Measurements from ENCODE around the gene EVX2. TPM values are rescaled to one million over a fixed set of nuclear protein-coding genes. Genes with fewer than 3 reads are reported as not detected.

Gene EVX2
- total RNA-seq, 1 experiment from 2014 or later = not detected

- intact Hi-C loops (cut with micrococcal nuclease) = no loop called here
These were observed 19.8 kb downstream of the EVX2 start for GRCh38 chr2:176063958-176064357.

GRCh38 chr2:176056406-176056805, 27.4 kb downstream of the EVX2 start:
- no peaks in the 10 kb centered on the region for H3F3A ChIP-seq (ENCODE audit: low read length, unreplicated experiment)
- no TSS peak for BruUV-seq (replicated peaks)
- DNase-seq (no peak), ATAC-seq (no peak)
- CTCF ChIA-PET = no interaction called here
- H3K4me2 ChIP-seq (ENCODE audit: low read length) = no peak overlapping the region
- no peaks in the 10 kb centered on the region for H3K79me2 ChIP-seq (ENCODE audit: low read length)
- H3K4me3 ChIP-seq (ENCODE audit: low read length) = no peak overlapping the region
- peaks cover 56% of the 10 kb centered on the region for H3K27me3 ChIP-seq (ENCODE audit: low read length)
- no peaks in the 10 kb centered on the region for H4K20me1 ChIP-seq (ENCODE audit: low read length)
- H3K9ac ChIP-seq (ENCODE audit: low read length) = no peak overlapping the region
- H3K36me3 ChIP-seq (ENCODE audit: low read depth, low read length) = no peaks in the 10 kb centered on the region
- H2AFZ ChIP-seq (ENCODE audit: low read length) = no peak overlapping the region
- intact Hi-C loops (cut with micrococcal nuclease) = no loop called here
- H3K9me3 ChIP-seq (ENCODE audit: low read length) = no peaks in the 10 kb centered on the region
- POLR2A ChIA-PET (ENCODE audit: unreplicated experiment) = no interaction called here
- H3K27ac ChIP-seq (ENCODE audit: low read length) = no peak overlapping the region
- H3K4me1 ChIP-seq (ENCODE audit: insufficient read depth, low read length) = no peaks in the 10 kb centered on the region
- no peaks in the 10 kb centered on the region for H3K9me2 ChIP-seq (replicated peaks; ENCODE audit: low read length)
- TF ChIP-seq EZH2 (IDR thresholded peaks at IDR 0.05; ENCODE audit: low read length, unreplicated experiment) (no peak), CTCF (conservative IDR thresholded peaks at IDR 0.05; ENCODE audit: low read depth, low read length) (no peak), EZH2phosphoT487 (IDR thresholded peaks at IDR 0.05; ENCODE audit: borderline replicate concordance, low read length) (no peak)

More at GRCh38 chr2:176063958-176064357, 19.8 kb downstream of the EVX2 start:
- Histone ChIP-seq H3K36me3 (ENCODE audit: low read depth, low read length) (no peaks in the 10 kb centered on the region), H2AFZ (ENCODE audit: low read length) (no peak overlapping the region), H3K27ac (ENCODE audit: low read length) (no peak overlapping the region), H3K79me2 (ENCODE audit: low read length) (no peaks in the 10 kb centered on the region), H3K27me3 (ENCODE audit: low read length) (peaks cover 52% of the 10 kb centered on the region), H4K20me1 (ENCODE audit: low read length) (no peaks in the 10 kb centered on the region), H3K4me2 (ENCODE audit: low read length) (no peak overlapping the region), H3K9me2 (replicated peaks; ENCODE audit: low read length) (no peaks in the 10 kb centered on the region), H3K9ac (ENCODE audit: low read length) (no peak overlapping the region), H3K9me3 (ENCODE audit: low read length) (no peaks in the 10 kb centered on the region), H3F3A (ENCODE audit: low read length, unreplicated experiment) (no peaks in the 10 kb centered on the region), H3K4me3 (ENCODE audit: low read length) (no peak overlapping the region), H3K4me1 (ENCODE audit: insufficient read depth, low read length) (no peaks in the 10 kb centered on the region)
- CTCF ChIA-PET = no interaction called here
- BruUV-seq (replicated peaks) = no TSS peak
- DNase-seq (no peak), ATAC-seq (no peak)
- TF ChIP-seq CTCF (conservative IDR thresholded peaks at IDR 0.05; ENCODE audit: low read depth, low read length) (no peak), EZH2phosphoT487 (IDR thresholded peaks at IDR 0.05; ENCODE audit: borderline replicate concordance, low read length) (no peak), EZH2 (IDR thresholded peaks at IDR 0.05; ENCODE audit: low read length, unreplicated experiment) (no peak)
- POLR2A ChIA-PET (ENCODE audit: unreplicated experiment) = no interaction called here

GRCh38 chr2:176039375-176039774, 44.4 kb downstream of the EVX2 start:
- Histone ChIP-seq H3K9ac (ENCODE audit: low read length) (no peak overlapping the region), H3K27ac (ENCODE audit: low read length) (no peak overlapping the region), H3K4me3 (ENCODE audit: low read length) (no peak overlapping the region), H3K27me3 (ENCODE audit: low read length) (peaks cover 71% of the 10 kb centered on the region), H2AFZ (ENCODE audit: low read length) (no peak overlapping the region), H3K36me3 (ENCODE audit: low read depth, low read length) (no peaks in the 10 kb centered on the region), H3K9me2 (replicated peaks; ENCODE audit: low read length) (no peaks in the 10 kb centered on the region), H4K20me1 (ENCODE audit: low read length) (no peaks in the 10 kb centered on the region), H3K4me2 (ENCODE audit: low read length) (no peak overlapping the region), H3K4me1 (ENCODE audit: insufficient read depth, low read length) (no peaks in the 10 kb centered on the region), H3K9me3 (ENCODE audit: low read length) (no peaks in the 10 kb centered on the region), H3K79me2 (ENCODE audit: low read length) (no peaks in the 10 kb centered on the region), H3F3A (ENCODE audit: low read length, unreplicated experiment) (no peaks in the 10 kb centered on the region)
- no peak for DNase-seq
- ChIA-PET CTCF (no interaction called here), POLR2A (ENCODE audit: unreplicated experiment) (no interaction called here)
- no peak for ATAC-seq
- no TSS peak for BruUV-seq (replicated peaks)
- intact Hi-C loops (cut with micrococcal nuclease) = no loop called here
- TF ChIP-seq EZH2phosphoT487 (IDR thresholded peaks at IDR 0.05; ENCODE audit: borderline replicate concordance, low read length) (no peak), CTCF (conservative IDR thresholded peaks at IDR 0.05; ENCODE audit: low read depth, low read length) (no peak), EZH2 (IDR thresholded peaks at IDR 0.05; ENCODE audit: low read length, unreplicated experiment) (no peak)

Measured in PC-3 (cell line).